Measurements from ENCODE around the gene ADAT3.

The ADAT3 gene

GRCh38 chr19:1860042-1860775 is 45.0 kb upstream of the ADAT3 start (continued):
- TF ChIP-seq ZNF704 (tag by site-specific recombination; IDR thresholded peaks at IDR 0.05) (no peak), ZBTB48 (tag by site-specific recombination; IDR thresholded peaks at IDR 0.05) (0 out of 2 replicates have a peak, but pooled peaks have one; percentile 19), PRDM10 (tag by site-specific recombination; IDR thresholded peaks at IDR 0.05) (no peak; the same call in 1 of the 2 replicates), BCL11A (tag by site-specific recombination; IDR thresholded peaks at IDR 0.05; ENCODE audit: low read depth) (no peak), IKZF3 (tag by site-specific recombination; IDR thresholded peaks at IDR 0.05) (peak; percentile 11; the same call in 1 of the 2 replicates), ZNF600 (tag by site-specific recombination; IDR thresholded peaks at IDR 0.05) (peak; percentile 71), ZNF138 (tag by site-specific recombination; IDR thresholded peaks at IDR 0.05; ENCODE audit: borderline replicate concordance) (no peak), ZNF830 (tag by site-specific recombination; IDR thresholded peaks at IDR 0.05; ENCODE audit: low read depth) (no peak), ZNF645 (tag by site-specific recombination; IDR thresholded peaks at IDR 0.05) (no peak), ZNF148 (tag by site-specific recombination; IDR thresholded peaks at IDR 0.05; ENCODE audit: borderline replicate concordance) (no peak), PRDM1 (tag by site-specific recombination; IDR thresholded peaks at IDR 0.05) (no peak), GLIS1 (tag by site-specific recombination; IDR thresholded peaks at IDR 0.05) (peak; percentile 77), SP7 (tag by site-specific recombination; IDR thresholded peaks at IDR 0.05) (0 out of 2 replicates have a peak, but pooled peaks have one; percentile 17), KLF9 (tag by site-specific recombination; IDR thresholded peaks at IDR 0.05; ENCODE audit: low read depth) (peak; percentile 15; the same call in 1 of the 2 replicates), ZNF394 (tag by site-specific recombination; IDR thresholded peaks at IDR 0.05; ENCODE audit: borderline replicate concordance) (no peak), EGR2 (tag by site-specific recombination; IDR thresholded peaks at IDR 0.05; ENCODE audit: low read depth) (peak; percentile 88), ZFHX2 (tag by site-specific recombination; conservative IDR thresholded peaks at IDR 0.05) (peak; percentile 89), KLF8 (tag by site-specific recombination; IDR thresholded peaks at IDR 0.05) (peak; percentile 32; the same call in 1 of the 2 replicates), ZSCAN18 (tag by site-specific recombination; IDR thresholded peaks at IDR 0.05) (no peak), ZNF214 (tag by site-specific recombination; IDR thresholded peaks at IDR 0.05; ENCODE audit: borderline replicate concordance) (no peak), ZNF341 (tag by site-specific recombination; IDR thresholded peaks at IDR 0.05; ENCODE audit: low read depth) (peak; percentile 46)
- TF ChIP-seq, protein P1, sequence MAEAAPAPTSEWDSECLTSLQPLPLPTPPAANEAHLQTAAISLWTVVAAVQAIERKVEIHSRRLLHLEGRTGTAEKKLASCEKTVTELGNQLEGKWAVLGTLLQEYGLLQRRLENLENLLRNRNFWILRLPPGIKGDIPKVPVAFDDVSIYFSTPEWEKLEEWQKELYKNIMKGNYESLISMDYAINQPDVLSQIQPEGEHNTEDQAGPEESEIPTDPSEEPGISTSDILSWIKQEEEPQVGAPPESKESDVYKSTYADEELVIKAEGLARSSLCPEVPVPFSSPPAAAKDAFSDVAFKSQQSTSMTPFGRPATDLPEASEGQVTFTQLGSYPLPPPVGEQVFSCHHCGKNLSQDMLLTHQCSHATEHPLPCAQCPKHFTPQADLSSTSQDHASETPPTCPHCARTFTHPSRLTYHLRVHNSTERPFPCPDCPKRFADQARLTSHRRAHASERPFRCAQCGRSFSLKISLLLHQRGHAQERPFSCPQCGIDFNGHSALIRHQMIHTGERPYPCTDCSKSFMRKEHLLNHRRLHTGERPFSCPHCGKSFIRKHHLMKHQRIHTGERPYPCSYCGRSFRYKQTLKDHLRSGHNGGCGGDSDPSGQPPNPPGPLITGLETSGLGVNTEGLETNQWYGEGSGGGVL (tag by site-specific recombination; IDR thresholded peaks at IDR 0.05): peak; percentile 55; the same call in 1 of the 2 replicates
- TF ChIP-seq, protein P2, sequence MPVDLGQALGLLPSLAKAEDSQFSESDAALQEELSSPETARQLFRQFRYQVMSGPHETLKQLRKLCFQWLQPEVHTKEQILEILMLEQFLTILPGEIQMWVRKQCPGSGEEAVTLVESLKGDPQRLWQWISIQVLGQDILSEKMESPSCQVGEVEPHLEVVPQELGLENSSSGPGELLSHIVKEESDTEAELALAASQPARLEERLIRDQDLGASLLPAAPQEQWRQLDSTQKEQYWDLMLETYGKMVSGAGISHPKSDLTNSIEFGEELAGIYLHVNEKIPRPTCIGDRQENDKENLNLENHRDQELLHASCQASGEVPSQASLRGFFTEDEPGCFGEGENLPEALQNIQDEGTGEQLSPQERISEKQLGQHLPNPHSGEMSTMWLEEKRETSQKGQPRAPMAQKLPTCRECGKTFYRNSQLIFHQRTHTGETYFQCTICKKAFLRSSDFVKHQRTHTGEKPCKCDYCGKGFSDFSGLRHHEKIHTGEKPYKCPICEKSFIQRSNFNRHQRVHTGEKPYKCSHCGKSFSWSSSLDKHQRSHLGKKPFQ (tag by site-specific recombination; IDR thresholded peaks at IDR 0.05): no peak
